Right lobe of liver (tissue), 4 donors: Measurements from ENCODE around the gene MUS81.

Experiments used
- CTCF ChIP-seq, 4 donors: fragments of 200-600 bp in 3 of 4; fragments of 450-650 bp in 1 of 4; IDR thresholded peaks; one replicate each; pipeline versions ENCODE4 v1.5.1 to v1.8.0; 2016 to 2022; ENCODE audit warnings: antibody characterized with exemption in 4 of 4, mild to moderate bottlenecking in 2 of 4
- POLR2A ChIP-seq: fragments of 450-650 bp; IDR thresholded peaks from one replicate; pipeline ENCODE4 v1.6.1; 2017; ENCODE audit warnings: antibody characterized with exemption, mild to moderate bottlenecking
- donor health status: DM: no; HTN: no; CAD: no.
- donor health status: DM: no; HTN: no; CAD: no.
- donor health status: DM: no; HTN: yes; CAD: no.

- TF ChIP-seq CTCF (IDR thresholded peaks at IDR 0.05) (no peak), POLR2A (no peak)
These were observed 1.4 kb downstream of the MUS81 start for GRCh38 chr11:65861533-65862183.
